HEK293 (cell line): Measurements from ENCODE around the gene ZFAND2B.

ENCODE experiments used
- CTCF ChIA-PET: fragments of 350-600 bp; formaldehyde crosslinking; extraction: SDS; loops from one replicate; lab custom pipeline; 2021; ENCODE audit warnings: antibody characterized with exemption; lab: Yijun Ruan, JAX
- POLR2A ChIA-PET: fragments of 300-600 bp; formaldehyde crosslinking; extraction: SDS; loops from one replicate; lab custom pipeline; 2020; ENCODE audit warnings: antibody characterized with exemption, inconsistent platforms; lab: Yijun Ruan, JAX
- H3K27ac ChIP-seq: fragments of 200-500 bp; sonication (Bioruptor generic); 2 replicates; pipeline ENCODE4 v1.5.1; 2014; ENCODE audit warnings: low read depth, low read length, control low read depth, inconsistent platforms; ENCODE audit errors: extremely low read depth
- H3K36me3 ChIP-seq, 2 experiments: fragments of 200-500 bp in 1 of 2; sonication (Bioruptor generic) in 1 of 2; 1 replicate in 1 of 2; 2 replicates in 1 of 2; pipeline ENCODE4 v1.5.1; 2014 to 2017; ENCODE audit warnings: inconsistent platforms in 2 of 2, low read length in 2 of 2; ENCODE audit not compliant: control insufficient read depth in 2 of 2, insufficient read depth in 1 of 2
- H3K4me1 ChIP-seq: fragments of 200-500 bp; sonication (Bioruptor generic); 2 replicates; pipeline ENCODE4 v1.5.1; 2014; ENCODE audit warnings: mild to moderate bottlenecking, low read length, inconsistent platforms; ENCODE audit not compliant: control insufficient read depth, insufficient read depth
- H3K4me3 ChIP-seq: 2 replicates; pipeline ENCODE4 v1.5.1; 2011; ENCODE audit warnings: low read depth, mild to moderate bottlenecking, control low read depth, low read length, moderate library complexity
- H3K9me3 ChIP-seq: fragments of 200-500 bp; sonication (Bioruptor generic); 2 replicates; pipeline ENCODE4 v1.5.1; 2014; ENCODE audit warnings: low read depth, low read length, inconsistent platforms; ENCODE audit not compliant: control insufficient read depth, insufficient read depth
- ATF2 ChIP-seq: fragments of 450-650 bp; formaldehyde crosslinking; IDR thresholded peaks from 2 replicates; pipeline ENCODE4 v1.5.1; 2016; ENCODE audit warnings: missing biosample characterization, missing genetic modification characterization, low read depth
- INSM2 ChIP-seq: fragments of 450-650 bp; formaldehyde crosslinking; IDR thresholded peaks from 2 replicates; pipeline ENCODE4 v1.5.1; 2016; ENCODE audit warnings: missing biosample characterization, missing genetic modification characterization
- KLF10 ChIP-seq: fragments of 450-650 bp; IDR thresholded peaks from 2 replicates; pipeline ENCODE4 v1.5.1; 2018; ENCODE audit warnings: missing biosample characterization, mild to moderate bottlenecking, missing genetic modification characterization
- KLF17 ChIP-seq: fragments of 450-650 bp; formaldehyde crosslinking; IDR thresholded peaks from 2 replicates; pipeline ENCODE4 v1.5.1; 2016; ENCODE audit warnings: missing biosample characterization, missing genetic modification characterization
- KLF9 ChIP-seq: fragments of 450-650 bp; formaldehyde crosslinking; IDR thresholded peaks from 2 replicates; pipeline ENCODE4 v1.5.1; 2016; ENCODE audit warnings: missing biosample characterization, missing genetic modification characterization, low read depth
- PATZ1 ChIP-seq: fragments of 450-650 bp; formaldehyde crosslinking; IDR thresholded peaks from 2 replicates; pipeline ENCODE4 v1.5.1; 2016; ENCODE audit warnings: missing biosample characterization, missing genetic modification characterization
- TCF7L2 ChIP-seq: IDR thresholded peaks from 2 replicates; pipeline ENCODE4 v1.6.1; 2011; ENCODE audit warnings: low read depth, mild to moderate bottlenecking, inconsistent platforms, low read length, moderate library complexity, borderline replicate concordance
- TRIM28 ChIP-seq: IDR thresholded peaks from 2 replicates; pipeline ENCODE4 v1.6.1; 2011; ENCODE audit warnings: low read length, control low read depth, borderline replicate concordance
- ZBTB7A ChIP-seq: fragments of 450-650 bp; formaldehyde crosslinking; IDR thresholded peaks from 2 replicates; pipeline ENCODE4 v1.5.1; 2016; ENCODE audit warnings: low read depth, missing biosample characterization, missing genetic modification characterization
- ZBTB8A ChIP-seq: fragments of 450-650 bp; formaldehyde crosslinking; IDR thresholded peaks from 2 replicates; pipeline ENCODE4 v1.5.1; 2016; ENCODE audit warnings: missing biosample characterization, missing genetic modification characterization
- ZNF2 ChIP-seq: fragments of 450-650 bp; formaldehyde crosslinking; IDR thresholded peaks from 2 replicates; pipeline ENCODE4 v1.5.1; 2016; ENCODE audit warnings: missing biosample characterization, missing genetic modification characterization
- ZNF221 ChIP-seq: fragments of 450-650 bp; formaldehyde crosslinking; IDR thresholded peaks from 2 replicates; pipeline ENCODE4 v1.5.1; 2017; ENCODE audit warnings: missing biosample characterization, missing genetic modification characterization, borderline replicate concordance
- ZNF398 ChIP-seq: fragments of 450-650 bp; formaldehyde crosslinking; IDR thresholded peaks from 2 replicates; pipeline ENCODE4 v1.5.1; 2017; ENCODE audit warnings: missing biosample characterization, missing genetic modification characterization
- ZNF501 ChIP-seq: fragments of 450-650 bp; formaldehyde crosslinking; IDR thresholded peaks from 2 replicates; pipeline ENCODE4 v1.5.1; 2016; ENCODE audit warnings: missing biosample characterization, missing genetic modification characterization
- ZNF664 ChIP-seq: fragments of 450-650 bp; formaldehyde crosslinking; IDR thresholded peaks from 2 replicates; pipeline ENCODE4 v1.5.1; 2016; ENCODE audit warnings: missing biosample characterization, missing genetic modification characterization
- ZNF768 ChIP-seq: fragments of 450-650 bp; formaldehyde crosslinking; IDR thresholded peaks from 2 replicates; pipeline ENCODE4 v1.5.1; 2018; ENCODE audit warnings: missing biosample characterization, mild to moderate bottlenecking, missing genetic modification characterization
- ZNF785 ChIP-seq: fragments of 450-650 bp; formaldehyde crosslinking; IDR thresholded peaks from 2 replicates; pipeline ENCODE4 v1.5.1; 2016; ENCODE audit warnings: missing biosample characterization, missing genetic modification characterization
- ZNF843 ChIP-seq: fragments of 450-650 bp; formaldehyde crosslinking; IDR thresholded peaks from 2 replicates; pipeline ENCODE4 v1.5.1; 2016; ENCODE audit warnings: missing biosample characterization, missing genetic modification characterization

The ZFAND2B gene

GRCh38 chr2:219243291-219243761 is 36.7 kb downstream of the ZFAND2B start:
- Histone ChIP-seq H3K27ac (no peak overlapping the region), H3K4me1 (peaks cover 5% of the 10 kb centered on the region; the same call in 1 of the 2 replicates)
- POLR2A ChIA-PET: interaction anchor here (0.6 kb wide), 1 partner anchor 242 kb away, joined by 3 read pairs; no protein-coding TSS in a partner anchor
- TF ChIP-seq KLF10 (no peak), ZNF221 (no peak), KLF9 (no peak), ZBTB7A (tag by site-specific recombination) (no peak), KLF17 (tag by site-specific recombination) (no peak)
- TF ChIP-seq, all 188 proteins: peak for 0
- no peaks in the 10 kb centered on the region for H3K9me3 ChIP-seq
- peaks cover 0 to 38% of the 10 kb centered on the region in 2 experiments; a peak in 1 of 3 replicates for H3K36me3 ChIP-seq
- H3K4me3 ChIP-seq: no peak overlapping the region
- CTCF ChIA-PET: interaction anchor here (2.0 kb wide), 1 partner anchor 52 kb away, joined by 8 read pairs; no protein-coding TSS in a partner anchor

- no peak for TF ChIP-seq ZNF785 (tag by site-specific recombination)
- TF ChIP-seq ZNF768 (tag by site-specific recombination): peak; percentile 45; the same call in 1 of the 2 replicates
- TF ChIP-seq ZNF664 (tag by site-specific recombination): peak; percentile 76; the same call in 1 of the 2 replicates
- ChIA-PET POLR2A (interaction anchor here (0.6 to 2.3 kb wide), 17 partner anchors 10 to 335 kb away, joined by 3 to 17 read pairs (median 4); partner anchors contain the start of genes ABCB6, ANKZF1, ATG9A and CNPPD1), CTCF (interaction anchor here (0.8 to 3.2 kb wide), 10 partner anchors 15 to 262 kb away, joined by 3 to 35 read pairs (median 4); partner anchors contain the start of genes ANKZF1, CNPPD1 and DNAJB2)
- peaks cover 10% of the 10 kb centered on the region for H3K4me1 ChIP-seq
- peaks cover 0 to 34% of the 10 kb centered on the region in 2 experiments; a peak in 1 of 3 replicates for H3K36me3 ChIP-seq
- no peaks in the 10 kb centered on the region for H3K9me3 ChIP-seq
- H3K27ac ChIP-seq: no peak overlapping the region; the same call in 1 of the 2 replicates
- H3K4me3 ChIP-seq: peak overlapping the region; percentile 94
Observed at GRCh38 chr2:219244789-219245147, 38.2 kb downstream of the ZFAND2B start.

- H3K4me1 ChIP-seq: peaks cover 10% of the 10 kb centered on the region
- POLR2A ChIA-PET: interaction anchor here (0.6 to 2.3 kb wide), 18 partner anchors 10 to 336 kb away, joined by 3 to 17 read pairs (median 4); partner anchors contain the start of genes ABCB6, ANKZF1, ATG9A and CNPPD1
- H3K4me3 ChIP-seq: peak within 1 kb of the TSS; percentile 94
- peaks cover 0 to 31% of the 10 kb centered on the region in 2 experiments; a peak in 1 of 3 replicates for H3K36me3 ChIP-seq
- CTCF ChIA-PET: interaction anchor here (0.5 to 3.2 kb wide), 11 partner anchors 15 to 265 kb away, joined by 3 to 35 read pairs (median 3); partner anchors contain the start of genes ANKZF1, CNPPD1 and DNAJB2
- H3K27ac ChIP-seq: peak within 1 kb of the TSS; percentile 85
- no peaks in the 10 kb centered on the region for H3K9me3 ChIP-seq
- TF ChIP-seq INSM2 (tag by site-specific recombination) (peak; percentile 33; the same call in 1 of the 2 replicates), TRIM28 (0 out of 2 replicates have a peak, but pooled peaks have one; percentile 45), TCF7L2 (no peak), ZNF2 (peak; percentile 39; the same call in 1 of the 2 replicates), ZNF398 (peak; percentile 58), ZNF501 (tag by site-specific recombination) (peak; percentile 71; the same call in 1 of the 2 replicates), ZBTB8A (tag by site-specific recombination) (peak; percentile 55), ZNF843 (tag by site-specific recombination) (peak; percentile 23; the same call in 1 of the 2 replicates), ATF2 (peak; percentile 22; the same call in 1 of the 2 replicates), PATZ1 (tag by site-specific recombination) (0 out of 2 replicates have a peak, but pooled peaks have one; percentile 28)
Observed at GRCh38 chr2:219245148-219245898, 38.7 kb downstream of the ZFAND2B start, which contains the start of the genes GLB1L and STK16. Gene GLB1L, minus strand, starts transcription at chr2:219245444. Its CDS starts 1,871 bp downstream, at chr2:219243573. Gene STK16, plus strand, starts transcription at chr2:219245479. Its CDS starts 521 bp downstream, at chr2:219246000.
